Kasumi-1 (cell line): ENCODE results near the gene CCDC88A.
"Not testable (repeated sequence)": the region's sequence is repeated elsewhere in the genome, so short reads cannot be mapped to it uniquely, and the experiment has no call there.

Experiments
- DNase-seq, 2 experiments: peaks; one replicate each; lab custom pipeline; 2025; lab: John Stamatoyannopoulos, UW

The CCDC88A gene

DNA sequence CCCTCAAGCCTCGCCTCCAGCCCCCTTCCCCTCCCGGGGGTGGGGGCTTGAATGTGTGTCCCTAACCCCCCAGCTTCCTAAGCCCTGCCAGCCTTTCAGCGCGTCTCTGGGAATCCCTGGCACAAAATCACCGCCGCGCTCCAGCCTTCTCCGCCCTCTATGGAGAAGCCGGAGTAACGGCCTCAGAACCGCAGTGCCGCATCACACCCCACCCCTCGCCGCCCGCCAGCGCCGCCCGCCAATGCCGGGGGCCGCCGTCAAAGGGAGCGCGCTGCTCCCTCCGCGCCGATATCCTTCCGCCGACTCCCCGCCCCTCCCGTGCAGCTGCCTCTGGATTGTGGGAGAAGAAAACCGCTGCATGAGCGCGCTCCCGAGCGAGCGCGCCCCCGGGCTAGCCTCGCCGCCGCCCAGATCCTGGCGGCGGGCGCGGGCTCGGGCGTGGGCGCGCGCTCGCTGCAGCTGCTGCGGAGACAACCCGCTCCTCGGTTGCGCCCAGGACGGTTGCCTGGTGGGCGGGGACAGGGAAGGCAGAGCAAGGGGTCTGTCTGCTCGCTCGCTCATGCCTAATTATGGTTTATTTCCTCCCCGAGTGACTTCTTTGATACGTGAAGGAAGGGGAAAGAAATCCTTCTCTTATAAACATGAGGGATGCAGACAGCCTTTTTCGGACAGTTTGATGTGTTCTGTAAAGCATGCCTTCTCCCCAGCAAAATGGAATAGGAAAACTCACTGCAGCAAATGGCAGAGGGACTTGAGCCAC is at the start of gene CCDC88A:
CCDC88A (minus strand) TSS at position 178 of the 760 bp plus-strand sequence. CDS start 777 bp downstream, outside the sequence.
- DNase-seq = peak; percentile 86 to 93

- no peak for DNase-seq
These were observed 42.0 kb upstream of the CCDC88A start for GRCh38 chr2:55461679-55462078.

DNA sequence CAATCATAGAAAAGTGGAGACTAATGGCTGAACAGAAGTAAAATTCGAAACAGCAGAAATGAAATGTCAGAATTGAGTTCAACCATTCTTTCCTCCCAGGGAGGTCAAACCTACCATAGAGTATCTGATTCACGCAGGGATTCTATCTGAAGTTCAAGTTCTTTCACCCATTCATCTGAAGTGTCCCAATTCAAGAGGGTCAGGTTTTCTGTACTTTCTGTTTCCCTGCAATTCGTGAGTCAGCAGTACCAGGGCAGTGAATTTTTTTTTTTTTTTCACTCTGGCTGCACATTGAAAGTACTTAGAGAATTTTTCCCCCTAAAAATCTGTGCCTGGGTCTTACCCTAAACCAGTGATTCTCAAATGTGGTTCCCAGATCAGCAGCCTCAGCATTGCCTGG is 40.9 kb upstream of the CCDC88A start:
- DNase-seq = no peak

- DNase-seq = no peak
These were observed 40.1 kb upstream of the CCDC88A start for GRCh38 chr2:55459714-55460274.

DNA sequence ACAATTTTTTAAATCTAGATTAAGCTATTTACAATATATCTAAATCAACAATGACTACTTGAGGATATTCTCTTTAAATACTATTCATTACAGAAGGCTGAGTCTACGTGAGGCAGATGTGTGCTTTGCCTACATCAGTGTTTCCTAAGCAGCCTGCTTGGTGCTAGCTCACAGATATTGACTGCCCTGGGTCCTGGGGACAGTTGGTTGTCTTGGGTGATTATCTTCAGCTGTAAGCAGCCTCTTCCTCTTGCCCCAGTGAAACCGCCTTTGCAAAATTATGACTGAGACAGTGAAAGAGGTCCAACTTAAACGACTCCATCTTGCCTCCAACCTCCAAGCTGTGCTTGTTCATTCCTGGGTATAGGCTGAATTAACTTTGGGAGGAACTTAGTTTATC is 39.6 kb upstream of the CCDC88A start:
- DNase-seq = no peak

GRCh38 chr2:55454121-55454520 is 34.5 kb upstream of the CCDC88A start:
- DNase-seq = no peak

DNA sequence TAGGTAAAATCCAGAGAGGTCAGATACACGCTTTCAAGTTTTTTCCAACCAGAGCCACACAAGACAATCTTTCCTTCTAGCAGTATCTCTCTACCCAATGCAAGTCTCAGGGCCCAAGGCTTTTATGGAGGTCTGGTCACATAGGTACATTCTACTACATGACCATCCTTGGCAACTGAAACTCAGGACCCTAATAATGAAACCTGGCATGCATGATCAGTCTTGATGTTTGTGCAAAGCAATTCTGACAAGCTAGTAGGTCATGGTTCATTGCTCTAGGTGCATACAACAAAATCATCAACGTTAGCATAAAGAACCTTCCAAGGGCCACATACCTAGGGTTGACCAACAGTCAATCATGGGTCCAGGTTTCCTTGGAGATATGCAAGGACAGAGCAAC is 33.2 kb upstream of the CCDC88A start:
- no peak for DNase-seq

- no peak for DNase-seq
These were observed 32.0 kb upstream of the CCDC88A start for GRCh38 chr2:55451699-55452098.

DNA sequence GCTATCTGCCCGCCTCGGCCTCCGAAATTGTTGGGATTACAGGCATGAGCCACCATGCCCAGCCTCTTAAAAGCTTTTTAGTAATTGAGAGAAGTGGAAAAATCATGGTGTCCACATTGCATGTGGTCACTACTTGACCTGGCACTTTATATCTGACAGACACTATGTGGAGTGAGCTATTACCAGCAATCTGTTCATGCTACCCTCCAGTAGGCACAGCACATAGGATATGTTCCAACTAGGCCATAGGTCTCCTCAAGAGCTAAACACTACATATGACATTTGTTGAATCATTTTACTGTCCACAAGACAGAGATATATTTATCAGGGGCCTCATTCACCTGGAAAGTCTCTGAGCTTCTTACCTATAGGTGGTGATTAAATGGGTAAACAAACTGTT is 30.4 kb upstream of the CCDC88A start:
- not testable (repeated sequence) for DNase-seq

GRCh38 chr2:55442045-55442760 is 22.5 kb upstream of the CCDC88A start:
- not testable (repeated sequence) for DNase-seq

DNA sequence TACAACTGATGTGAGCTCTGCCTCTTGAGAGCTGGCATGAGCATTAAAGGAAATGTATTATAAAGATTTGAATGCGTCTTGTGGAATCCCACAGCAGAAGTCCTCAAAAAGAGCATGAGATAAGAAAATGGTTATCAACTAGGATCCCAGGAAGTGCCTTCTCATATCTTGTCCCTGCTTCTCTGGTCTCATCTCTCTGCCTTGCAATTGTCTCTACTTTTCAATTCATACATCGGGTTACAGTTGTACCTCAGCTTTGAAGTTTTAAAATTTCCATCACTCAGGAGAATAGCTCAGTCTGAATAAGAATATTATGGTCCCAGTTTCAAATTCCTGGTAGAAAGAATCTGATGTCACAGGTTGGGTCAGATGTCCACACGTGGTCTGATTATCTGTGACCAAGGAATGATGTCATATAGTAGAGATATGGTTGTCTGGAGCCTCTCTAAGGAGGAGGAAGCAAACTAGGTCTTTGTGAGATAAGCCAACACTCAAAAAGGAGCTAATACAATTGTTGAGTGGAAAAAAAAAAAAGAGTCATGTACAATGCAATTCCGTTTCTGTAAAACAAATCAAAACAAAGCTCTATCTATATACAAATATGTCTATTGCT is 21.7 kb upstream of the CCDC88A start:
- DNase-seq = no peak

GRCh38 chr2:55439101-55439397 is 19.4 kb upstream of the CCDC88A start:
- DNase-seq = no peak

GRCh38 chr2:55438391-55439100 is 18.9 kb upstream of the CCDC88A start:
- DNase-seq = no peak

GRCh38 chr2:55437515-55438390 is 18.1 kb upstream of the CCDC88A start:
- no peak for DNase-seq

GRCh38 chr2:55431982-55432627 is 12.4 kb upstream of the CCDC88A start:
- DNase-seq = peak; percentile 38 to 60

GRCh38 chr2:55430211-55430975 is 10.7 kb upstream of the CCDC88A start:
- DNase-seq = no peak

DNA sequence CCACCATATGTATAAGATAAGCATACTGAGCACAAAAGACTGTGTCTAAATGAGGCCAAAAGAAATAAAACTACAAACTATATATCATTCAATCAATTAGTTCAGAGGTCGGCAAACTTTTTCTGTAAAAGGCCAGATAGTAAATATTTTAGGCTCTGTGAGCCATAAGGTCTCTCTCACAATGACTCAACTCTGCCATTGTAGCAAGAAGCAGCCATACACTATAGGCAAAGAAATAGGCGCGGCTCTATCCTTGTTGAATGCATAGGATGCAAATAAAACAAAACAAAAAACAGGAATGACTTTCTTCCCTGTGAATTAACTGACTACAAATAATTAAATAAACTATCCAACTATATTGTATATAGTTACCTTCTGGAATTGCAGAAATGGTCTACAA is 8.6 kb upstream of the CCDC88A start:
- DNase-seq = no peak

GRCh38 chr2:55425431-55425831 is 5.8 kb upstream of the CCDC88A start:
- peak; percentile 60 to 67 for DNase-seq

DNA sequence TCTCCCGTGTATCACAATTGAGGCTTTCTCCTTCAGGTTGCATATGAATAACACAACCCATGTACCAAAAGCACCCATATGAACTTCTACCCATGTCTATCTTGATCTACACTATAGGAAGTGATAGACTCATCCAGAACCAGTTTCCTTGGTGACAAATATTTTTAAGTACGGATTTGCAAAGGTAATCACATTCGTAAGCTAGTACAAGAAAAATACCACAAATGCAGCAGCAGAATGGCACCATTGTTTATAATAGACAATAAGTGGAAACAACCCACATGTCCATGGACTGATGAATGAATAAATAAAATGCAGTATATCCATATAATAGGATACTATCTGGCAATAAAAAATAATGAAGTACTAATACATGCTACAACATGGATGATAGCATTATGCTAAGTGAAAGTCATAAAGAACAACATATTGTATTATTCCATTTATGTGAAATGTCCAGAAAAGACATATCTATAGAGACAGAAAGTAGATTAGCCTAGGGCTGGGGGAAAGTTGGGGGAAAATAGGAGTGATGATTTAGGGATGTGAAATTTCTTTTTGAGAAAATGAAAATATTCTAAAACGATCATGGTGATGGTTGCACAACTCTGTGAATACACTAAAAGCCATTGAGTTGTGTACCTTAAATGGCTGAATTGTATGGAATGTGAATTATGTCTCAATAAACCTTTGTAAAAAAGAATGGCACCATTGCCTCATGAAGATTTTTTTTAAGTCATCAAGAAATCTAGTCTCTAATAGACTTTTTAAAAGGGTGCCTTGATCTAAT is 3.4 kb upstream of the CCDC88A start:
- no peak for DNase-seq
